HCT116 (cell line): Measurements from ENCODE around the gene SORT1. TPM values are rescaled to one million over a fixed set of nuclear protein-coding genes. Genes with fewer than 3 reads are reported as not detected.

Experiments
- ATAC-seq: fragments of 200-7000 bp; cut with Tn5 transposase; 2 replicates; pipeline ENCODE4 v1.9.1; 2020; ENCODE audit warnings: mild to moderate bottlenecking, moderate library complexity
- BruUV-seq: library from RNA; stranded (reverse); fragments of 400-500 nt; replicated peaks from 2 replicates; lab custom pipeline; 2021; lab: Mats Ljungman, UMichigan
- CTCF ChIA-PET: fragments of 300-600 bp; sonication (Branson Sonifier 250); formaldehyde crosslinking; loops from one replicate; lab custom pipeline; 2021; ENCODE audit warnings: antibody characterized with exemption; lab: Charles Lee
- POLR2A ChIA-PET: fragments of 300-600, 350-600 bp; sonication (Branson Sonifier 250); formaldehyde crosslinking; loops from one replicate; lab custom pipeline; 2021; ENCODE audit warnings: antibody characterized with exemption; lab: Charles Lee
- RAD21 ChIA-PET, 2 experiments: fragments of 300-600 bp; sonication (Branson Sonifier 250); formaldehyde crosslinking; loops; one replicate each; lab custom pipeline; 2023; ENCODE audit warnings: low total read pairs in 2 of 2; ENCODE audit not compliant: uncharacterized antibody in 2 of 2, unreplicated experiment in 2 of 2, low non-redundant PET in 1 of 2; lab: Charles Lee
- DNase-seq: peaks from one replicate; pipeline ENCODE4 v3.0.0-alpha.2; 2010; ENCODE audit warnings: low read depth, low spot score
- H2AFZ ChIP-seq: fragments of 200-600 bp; shearing (Covaris generic), sonication (generic); 2 replicates; pipeline ENCODE4 v1.6.1; 2017; ENCODE audit warnings: low read depth, mixed run types, mixed read lengths, antibody characterized with exemption, low read length; ENCODE audit not compliant: poor library complexity, severe bottlenecking
- H3K27ac ChIP-seq: 2 replicates; pipeline ENCODE4 v1.5.1; 2012; ENCODE audit warnings: low read depth, low read length
- H3K27me3 ChIP-seq: fragments of 200-600 bp; sonication (generic); 2 replicates; pipeline ENCODE4 v1.6.1; 2016; ENCODE audit warnings: mixed run types, low read length, mixed read lengths; ENCODE audit not compliant: insufficient read depth
- H3K36me3 ChIP-seq, 2 experiments: fragments of 200-500 bp in 1 of 2; fragments of 200-600 bp in 1 of 2; sonication (Bioruptor generic) in 1 of 2; sonication (generic) in 1 of 2; 2 replicates each; pipeline versions ENCODE4 v1.5.1 to v1.6.1; 2014 to 2016; ENCODE audit warnings: low read length in 2 of 2, inconsistent platforms in 1 of 2, mixed read lengths in 1 of 2, mixed run types in 1 of 2; ENCODE audit not compliant: insufficient read depth in 2 of 2, control insufficient read depth in 1 of 2
- H3K4me1 ChIP-seq, 2 experiments: fragments of 200-600 bp in 1 of 2; sonication (generic) in 1 of 2; 2 replicates each; pipeline versions ENCODE4 v1.5.1 to v1.6.1; 2012 to 2017; ENCODE audit warnings: low read length in 2 of 2, inconsistent platforms in 1 of 2, mild to moderate bottlenecking in 1 of 2, mixed read lengths in 1 of 2, mixed run types in 1 of 2, moderate library complexity in 1 of 2; ENCODE audit not compliant: insufficient read depth in 2 of 2, control insufficient read depth in 1 of 2
- H3K4me2 ChIP-seq: fragments of 200-600 bp; sonication (generic); 2 replicates; pipeline ENCODE4 v1.6.1; 2017; ENCODE audit warnings: mixed run types, low read length, mixed read lengths
- H3K4me3 ChIP-seq, 2 experiments: fragments of 200-600 bp in 1 of 2; sonication (generic) in 1 of 2; replicated peaks in 1 of 2; 2 replicates each; pipeline ENCODE4 v1.5.1; 2011 to 2016; ENCODE audit warnings: low read length in 2 of 2, control low read depth in 1 of 2, low read depth in 1 of 2, mild to moderate bottlenecking in 1 of 2, mixed read lengths in 1 of 2, mixed run types in 1 of 2
- H3K79me2 ChIP-seq: fragments of 200-600 bp; sonication (generic); 2 replicates; pipeline ENCODE4 v1.6.1; 2017; ENCODE audit warnings: mild to moderate bottlenecking, mixed run types, low read length, moderate library complexity, mixed read lengths; ENCODE audit not compliant: insufficient read depth
- H3K9ac ChIP-seq: fragments of 200-600 bp; sonication (generic); 2 replicates; pipeline ENCODE4 v1.6.1; 2016; ENCODE audit warnings: low read length, mixed read lengths
- H3K9me2 ChIP-seq: fragments of 200-600 bp; sonication (generic), shearing (Covaris generic); 2 replicates; pipeline ENCODE4 v1.6.1; 2017; ENCODE audit warnings: mixed run types, mild to moderate bottlenecking, moderate library complexity; ENCODE audit not compliant: insufficient read depth
- H3K9me3 ChIP-seq, 2 experiments: fragments of 200-500 bp in 1 of 2; fragments of 200-600 bp in 1 of 2; sonication (Bioruptor generic) in 1 of 2; sonication (generic) in 1 of 2; 2 replicates each; pipeline ENCODE4 v1.6.1; 2014 to 2017; ENCODE audit warnings: low read length in 2 of 2, mixed read lengths in 2 of 2, inconsistent platforms in 1 of 2, low read depth in 1 of 2, mild to moderate bottlenecking in 1 of 2, mixed run types in 1 of 2, moderate library complexity in 1 of 2; ENCODE audit not compliant: control insufficient read depth in 1 of 2, insufficient read depth in 1 of 2
- H4K20me1 ChIP-seq: fragments of 200-600 bp; sonication (generic), shearing (Covaris generic); 2 replicates; pipeline ENCODE4 v1.6.1; 2017; ENCODE audit warnings: mixed run types, mild to moderate bottlenecking, moderate library complexity; ENCODE audit not compliant: insufficient read depth
- CEBPB ChIP-seq: IDR thresholded peaks from 2 replicates; pipeline ENCODE4 v1.6.1; 2012; ENCODE audit warnings: low read depth
- EGR1 ChIP-seq: IDR thresholded peaks from 2 replicates; pipeline ENCODE4 v1.6.1; 2012; ENCODE audit warnings: low read depth
- EZH2 ChIP-seq: fragments of 200-600 bp; sonication (generic); IDR thresholded peaks from 2 replicates; pipeline ENCODE4 v1.6.1; 2017; ENCODE audit warnings: antibody characterized with exemption, mixed run types
- EZH2phosphoT487 ChIP-seq: fragments of 200-600 bp; IDR thresholded peaks from 2 replicates; pipeline ENCODE4 v1.6.1; 2018; ENCODE audit warnings: antibody characterized with exemption, borderline replicate concordance
- FOSL1 ChIP-seq: IDR thresholded peaks from 2 replicates; pipeline ENCODE4 v1.6.1; 2012; ENCODE audit warnings: low read depth
- JUND ChIP-seq: IDR thresholded peaks from 2 replicates; pipeline ENCODE4 v1.6.1; 2012
- MAX ChIP-seq: IDR thresholded peaks from 2 replicates; pipeline ENCODE4 v1.6.1; 2012
- POLR2AphosphoS5 ChIP-seq: IDR thresholded peaks from 2 replicates; pipeline ENCODE4 v1.6.1; 2011; ENCODE audit warnings: mild to moderate bottlenecking, low read depth, low read length, moderate library complexity
- RAD21 ChIP-seq: IDR thresholded peaks from 2 replicates; pipeline ENCODE4 v1.6.1; 2012; ENCODE audit warnings: low read depth, mild to moderate bottlenecking
- REST ChIP-seq: IDR thresholded peaks from 2 replicates; pipeline ENCODE4 v1.6.1; 2012; ENCODE audit warnings: low read depth
- SIN3A ChIP-seq: IDR thresholded peaks from 2 replicates; pipeline ENCODE4 v1.6.1; 2012; ENCODE audit warnings: low read depth
- TCF7L2 ChIP-seq: IDR thresholded peaks from 2 replicates; pipeline ENCODE4 v1.7.0; 2011; ENCODE audit warnings: borderline replicate concordance, inconsistent platforms; ENCODE audit not compliant: insufficient read depth, insufficient read length; ENCODE audit errors: extremely low read depth
- ZNF274 ChIP-seq: fragments of 200-500 bp; sonication (Bioruptor generic); IDR thresholded peaks from 2 replicates; pipeline ENCODE4 v1.6.1; 2014; ENCODE audit warnings: mild to moderate bottlenecking, low read depth, low read length, inconsistent platforms
- intact Hi-C: fragments of 100-400 bp; cut with micrococcal nuclease; formaldehyde crosslinking; loops from 2 replicates; pipeline ENCODE4 v1.10.0; 2022
- total RNA-seq: library from RNA; stranded (reverse); gene quantifications from one replicate; pipeline ENCODE4 v1.2.1, GENCODE V29; 2021; ENCODE audit not compliant: unreplicated experiment

Gene SORT1
- total RNA-seq, 1 experiment from 2014 or later = 20.2 TPM

GRCh38 chr1:109295712-109296415, 101.9 kb downstream of the SORT1 start:
- no TSS peak for BruUV-seq
- ATAC-seq = no peak

More at GRCh38 chr1:109295712-109296415, 101.9 kb downstream of the SORT1 start:
- Histone ChIP-seq H3K27ac (no peak overlapping the region), H3K79me2 (no peaks in the 10 kb centered on the region), H2AFZ (no peak overlapping the region), H3K9me3 (no peaks in the 10 kb centered on the region), H3K4me3 (no peak overlapping the region), H3K36me3 (no peaks in the 10 kb centered on the region), H3K27me3 (peaks cover 4% of the 10 kb centered on the region; the same call in 1 of the 2 replicates), H3K9ac (no peak overlapping the region), H3K4me2 (no peak overlapping the region), H4K20me1 (no peaks in the 10 kb centered on the region)
- intact Hi-C loops = no loop called here
- no peak for DNase-seq
- CTCF ChIA-PET = no interaction called here
- POLR2A ChIA-PET = interaction anchor here (0.9 kb wide), 1 partner anchor 13 kb away, joined by 3 read pairs; the partner anchor contains the start of gene PSRC1
- TF ChIP-seq JUND (no peak), REST (no peak), FOSL1 (no peak), EZH2 (no peak), CEBPB (no peak), TCF7L2 (no peak), POLR2AphosphoS5 (no peak), RAD21 (no peak), SIN3A (no peak), EGR1 (no peak), EZH2phosphoT487 (no peak), ZNF274 (no peak), MAX (no peak)
- TF ChIP-seq, all 23 proteins: peak for 0
- Histone ChIP-seq H3K4me1 (peaks cover 6 to 15% of the 10 kb centered on the region in 2 experiments; a peak in 3 of 4 replicates), H3K9me2 (no peaks in the 10 kb centered on the region)
- RAD21 ChIA-PET = no interaction called here
